GM06990 (cell line): ENCODE data around the gene DOP1A.

Experiments
- DNase-seq: peaks from one replicate; pipeline ENCODE4 v3.0.0-alpha.2; 2011; ENCODE audit not compliant: insufficient read length; ENCODE audit errors: extremely low read depth
- H3K27me3 ChIP-seq: replicated peaks from 2 replicates; pipeline ENCODE4 v1.6.0; 2011; ENCODE audit warnings: low read length; ENCODE audit not compliant: control insufficient read depth, insufficient read depth
- H3K36me3 ChIP-seq: 2 replicates; pipeline ENCODE4 v1.5.1; 2011; ENCODE audit warnings: low read length; ENCODE audit not compliant: control insufficient read depth, insufficient read depth
- H3K4me3 ChIP-seq: replicated peaks from 2 replicates; pipeline ENCODE4 v1.5.1; 2011; ENCODE audit warnings: low read depth, mild to moderate bottlenecking, control low read depth, low read length
- CTCF ChIP-seq: IDR thresholded peaks from 2 replicates; pipeline ENCODE4 v1.5.1; 2011; ENCODE audit warnings: low read length, control low read depth, mild to moderate bottlenecking, inconsistent platforms; ENCODE audit not compliant: insufficient read depth, poor library complexity, severe bottlenecking

Gene DOP1A

GRCh38 chr6:83176246-83176645, 108.8 kb downstream of the DOP1A start:
- DNase-seq = no peak
- H3K27me3 ChIP-seq = no peaks in the 10 kb centered on the region
- no peak overlapping the region for H3K4me3 ChIP-seq
- peaks cover 11% of the 10 kb centered on the region for H3K36me3 ChIP-seq
- no peak for TF ChIP-seq CTCF

- no peak overlapping the region for H3K4me3 ChIP-seq
- no peak for TF ChIP-seq CTCF
- DNase-seq = no peak
- H3K36me3 ChIP-seq = peaks cover 13% of the 10 kb centered on the region
- no peaks in the 10 kb centered on the region for H3K27me3 ChIP-seq
These were observed 113.0 kb downstream of the DOP1A start for GRCh38 chr6:83180426-83180950.

GRCh38 chr6:83182114-83182513, 114.6 kb downstream of the DOP1A start:
- H3K36me3 ChIP-seq = peaks cover 11% of the 10 kb centered on the region
- no peak for TF ChIP-seq CTCF
- no peak for DNase-seq
- no peak overlapping the region for H3K4me3 ChIP-seq
- no peaks in the 10 kb centered on the region for H3K27me3 ChIP-seq

GRCh38 chr6:83183082-83183828, 115.8 kb downstream of the DOP1A start:
- Histone ChIP-seq H3K27me3 (no peaks in the 10 kb centered on the region), H3K36me3 (peaks cover 11% of the 10 kb centered on the region), H3K4me3 (no peak overlapping the region)
- TF ChIP-seq CTCF = no peak
- no peak for DNase-seq

- Histone ChIP-seq H3K27me3 (no peaks in the 10 kb centered on the region), H3K4me3 (no peak overlapping the region), H3K36me3 (peaks cover 16% of the 10 kb centered on the region)
- DNase-seq = no peak
- no peak for TF ChIP-seq CTCF
These were observed 117.6 kb downstream of the DOP1A start for GRCh38 chr6:83185096-83185495.
